ENCODE measurements around the gene SH3GL3. TPM values are rescaled to one million over a fixed set of nuclear protein-coding genes. Genes with fewer than 3 reads are reported as not detected.

SH3GL3 gene
- total RNA-seq, 1 donor from 2014 or later: not detected

GRCh38 chr15:83659417-83659812, 212.3 kb downstream of the SH3GL3 start:
- peak overlapping the region; percentile 56 to 78 for H3K27ac ChIP-seq
- peaks cover 5 to 28% of the 10 kb centered on the region in 2 donors for H3K4me1 ChIP-seq
- no peak for DNase-seq (ENCODE audit: low spot score in 2 of 2)
- no peak for TF ChIP-seq CTCF (IDR thresholded peaks at IDR 0.05)
- peaks cover 0 to 10% of the 10 kb centered on the region in 2 donors for H3K36me3 ChIP-seq
- no peaks in the 10 kb centered on the region for H3K27me3 ChIP-seq
- H3K9me3 ChIP-seq: no peaks in the 10 kb centered on the region
- H3K4me3 ChIP-seq: no peak overlapping the region
- intact Hi-C loops (cut with DNase I): no loop called here

- no peak for TF ChIP-seq CTCF (IDR thresholded peaks at IDR 0.05)
- H3K27ac ChIP-seq: peak overlapping the region; percentile 16 to 45
- peaks cover 0 to 4% of the 10 kb centered on the region in 2 donors for H3K36me3 ChIP-seq
- intact Hi-C loops (cut with DNase I): no loop called here
- H3K27me3 ChIP-seq: no peaks in the 10 kb centered on the region
- no peaks in the 10 kb centered on the region for H3K9me3 ChIP-seq
- DNase-seq (ENCODE audit: low spot score in 2 of 2): no peak
- no peak overlapping the region for H3K4me3 ChIP-seq
- H3K4me1 ChIP-seq: peaks cover 0 to 4% of the 10 kb centered on the region in 2 donors
Measured at GRCh38 chr15:83665480-83665879, 218.3 kb downstream of the SH3GL3 start.

Other genes starting within 250 kb of the SH3GL3 start
- 20.8 TPM for gene HDGFL3, start 239.5 kb upstream of the SH3GL3 start, total RNA-seq
- gene BNC1, start 162.7 kb upstream of the SH3GL3 start, total RNA-seq: not detected
- 28.1 TPM for gene ADAMTSL3, start 206.8 kb downstream of the SH3GL3 start, total RNA-seq

Measured in ascending aorta (tissue), 2 donors.